CD4-positive, alpha-beta T cell (primary cell): ENCODE results near the gene KRTCAP3. TPM values are rescaled to one million over a fixed set of nuclear protein-coding genes. Genes with fewer than 3 reads are reported as not detected.

Source experiments
- ATAC-seq: fragments of 200-7000 bp; cut with Tn5 transposase; one replicate; pipeline ENCODE4 v1.10.0; 2022; ENCODE audit warnings: mild to moderate bottlenecking; ENCODE audit not compliant: poor library complexity
- CTCF ChIA-PET: fragments of 350-600 bp; sonication (Branson Sonifier 250); formaldehyde crosslinking; loops from one replicate; lab custom pipeline; 2021; ENCODE audit warnings: antibody characterized with exemption, inconsistent platforms; lab: Charles Lee
- POLR2A ChIA-PET: fragments of 350-600 bp; sonication (Branson Sonifier 250); formaldehyde crosslinking; loops from one replicate; lab custom pipeline; 2021; ENCODE audit warnings: antibody characterized with exemption, inconsistent platforms; lab: Charles Lee
- DNase-seq, 14 experiments: peaks; one replicate each; pipeline ENCODE4 v3.0.0-alpha.2; 2013 to 2020; ENCODE audit warnings: mixed read lengths in 2 of 14
- H3K27ac ChIP-seq, 2 donors: one replicate each; pipeline versions ENCODE4 v1.5.1 to v1.7.0; 2013; ENCODE audit warnings: low read length in 2 of 2, low read depth in 1 of 2, mild to moderate bottlenecking in 1 of 2
- H3K27me3 ChIP-seq, 2 experiments: 1 replicate in 1 of 2; 2 replicates in 1 of 2; pipeline versions ENCODE4 v1.6.1 to v1.7.0; 2013; ENCODE audit warnings: low read length in 2 of 2, control low read depth in 1 of 2, mild to moderate bottlenecking in 1 of 2, moderate library complexity in 1 of 2; ENCODE audit not compliant: insufficient read depth in 2 of 2, control insufficient read depth in 1 of 2
- H3K36me3 ChIP-seq: one replicate; pipeline ENCODE4 v1.6.1; 2013; ENCODE audit warnings: low read length, control low read depth; ENCODE audit not compliant: insufficient read depth
- H3K4me1 ChIP-seq: one replicate; pipeline ENCODE4 v1.6.1; 2013; ENCODE audit warnings: low read length, control low read depth; ENCODE audit not compliant: insufficient read depth
- H3K4me3 ChIP-seq: one replicate; pipeline ENCODE4 v1.5.1; 2013; ENCODE audit warnings: mild to moderate bottlenecking, low read length, moderate library complexity
- H3K9me3 ChIP-seq, 2 experiments: 1 replicate in 1 of 2; 2 replicates in 1 of 2; pipeline versions ENCODE4 v1.6.1 to v1.7.0; 2013; ENCODE audit warnings: low read length in 2 of 2, mild to moderate bottlenecking in 2 of 2, control low read depth in 1 of 2, moderate library complexity in 1 of 2; ENCODE audit not compliant: control insufficient read depth in 1 of 2, insufficient read depth in 1 of 2
- H3K27ac Mint-ChIP-seq: one replicate; pipeline ENCODE4 v1.8.0; 2020; ENCODE audit warnings: mixed read lengths
- H3K27me3 Mint-ChIP-seq: one replicate; pipeline ENCODE4 v1.8.0; 2021; ENCODE audit warnings: mixed read lengths
- H3K36me3 Mint-ChIP-seq: one replicate; pipeline ENCODE4 v1.8.0; 2021; ENCODE audit warnings: low read depth, mixed read lengths
- H3K4me1 Mint-ChIP-seq: one replicate; pipeline ENCODE4 v1.8.0; 2021; ENCODE audit warnings: low read depth, mixed read lengths
- H3K4me3 Mint-ChIP-seq: one replicate; pipeline ENCODE4 v1.8.0; 2020; ENCODE audit warnings: mild to moderate bottlenecking, mixed read lengths
- H3K9me3 Mint-ChIP-seq: one replicate; pipeline ENCODE4 v1.8.0; 2020; ENCODE audit warnings: mixed read lengths
- CTCF ChIP-seq: fragments of 200-600 bp; IDR thresholded peaks from one replicate; pipeline ENCODE4 v1.8.0; 2022; ENCODE audit warnings: antibody characterized with exemption, mild to moderate bottlenecking
- intact Hi-C, 2 experiments: fragments of 100-400 bp; cut with DNase I in 1 of 2; cut with micrococcal nuclease in 1 of 2; formaldehyde crosslinking; loops; one replicate each; pipeline versions ENCODE4 v1.15.1 to v1.9.0; 2023 to 2025; cut with DNase I, micrococcal nuclease
- total RNA-seq, 174 experiments: library from RNA in 2 of 174; stranded (reverse) in 2 of 174; gene quantifications; one replicate each; pipeline ENCODE4 v1.2.3 and lab custom pipeline; 2021 to 2026

KRTCAP3 gene
- total RNA-seq, 2 experiments from 2014 or later = 11.5 to 12.8 TPM

- peak within 1 kb of the TSS; percentile 93 for H3K27ac Mint-ChIP-seq
- H3K27ac ChIP-seq = peak within 1 kb of the TSS; percentile 55 to 91
- H3K27me3 ChIP-seq = peaks cover 11 to 13% of the 10 kb centered on the region in 2 experiments
- POLR2A ChIA-PET = interaction anchor here (1.0 kb wide), 2 partner anchors 61 to 174 kb away, joined by 3 to 5 read pairs; partner anchors contain the start of genes NRBP1, SLC4A1AP and SUPT7L
- peaks cover 20% of the 10 kb centered on the region for H3K4me1 ChIP-seq
- peaks cover 12% of the 10 kb centered on the region for H3K27me3 Mint-ChIP-seq
- intact Hi-C loops = loop anchor here (1.0 to 10.0 kb wide), 12 partner anchors 47 to 403 kb away; partner anchors contain the start of genes KRTCAP3 (in 2 of the 2), NRBP1 (in 2 of the 2), BABAM2 (in 1 of the 2) and CCDC121 (in 1 of the 2)
- H3K9me3 Mint-ChIP-seq = no peaks in the 10 kb centered on the region
- CTCF ChIA-PET = interaction anchor here (1.4 kb wide), 1 partner anchor 194 kb away, joined by 4 read pairs; no protein-coding TSS in a partner anchor
- DNase-seq (peak; percentile 97 to 100 (median 99)), ATAC-seq (peak; percentile 85)
- no peaks in the 10 kb centered on the region for H3K36me3 ChIP-seq
- TF ChIP-seq CTCF = no peak
- peaks cover 8% of the 10 kb centered on the region for H3K36me3 Mint-ChIP-seq
- no peaks in the 10 kb centered on the region for H3K9me3 ChIP-seq
- peak within 1 kb of the TSS; percentile 80 for H3K4me3 Mint-ChIP-seq
- peak within 1 kb of the TSS; percentile 61 for H3K4me3 ChIP-seq
- peaks cover 18% of the 10 kb centered on the region for H3K4me1 Mint-ChIP-seq
These were observed 47.6 kb downstream of the KRTCAP3 start, which contains the start of gene IFT172 for GRCh38 chr2:27489498-27490397. Gene IFT172, minus strand, starts transcription at chr2:27489743. Its CDS starts 90 bp downstream, at chr2:27489653.

GRCh38 chr2:27492557-27492956, 50.4 kb downstream of the KRTCAP3 start:
- Mint-ChIP-seq H3K27me3 (peaks cover 37% of the 10 kb centered on the region), H3K9me3 (no peaks in the 10 kb centered on the region), H3K4me3 (no peak overlapping the region), H3K4me1 (peaks cover 27% of the 10 kb centered on the region), H3K27ac (peak overlapping the region; percentile 35), H3K36me3 (no peaks in the 10 kb centered on the region)
- H3K27me3 ChIP-seq = peaks cover 34 to 36% of the 10 kb centered on the region in 2 experiments
- H3K27ac ChIP-seq = no peak overlapping the region
- intact Hi-C loops = no loop called here
- H3K4me3 ChIP-seq = no peak overlapping the region
- peaks cover 26% of the 10 kb centered on the region for H3K4me1 ChIP-seq
- TF ChIP-seq CTCF = no peak
- ChIA-PET POLR2A (no interaction called here), CTCF (interaction anchor here (0.7 kb wide), 1 partner anchor 91 kb away, joined by 3 read pairs; no protein-coding TSS in a partner anchor)
- no peaks in the 10 kb centered on the region for H3K9me3 ChIP-seq
- ATAC-seq = no peak
- DNase-seq = no peak
- H3K36me3 ChIP-seq = no peaks in the 10 kb centered on the region

GRCh38 chr2:27493948-27494283, 51.7 kb downstream of the KRTCAP3 start:
- Mint-ChIP-seq H3K9me3 (no peaks in the 10 kb centered on the region), H3K27ac (no peak overlapping the region), H3K4me3 (peak overlapping the region; percentile 59), H3K36me3 (no peaks in the 10 kb centered on the region), H3K4me1 (peaks cover 26% of the 10 kb centered on the region), H3K27me3 (peaks cover 50% of the 10 kb centered on the region)
- no peak for TF ChIP-seq CTCF
- DNase-seq (no peak), ATAC-seq (no peak)
- Histone ChIP-seq H3K4me3 (no peak overlapping the region), H3K9me3 (no peaks in the 10 kb centered on the region), H3K27me3 (peaks cover 34 to 49% of the 10 kb centered on the region in 2 experiments), H3K36me3 (no peaks in the 10 kb centered on the region), H3K27ac (no peak overlapping the region), H3K4me1 (peaks cover 22% of the 10 kb centered on the region)
- intact Hi-C loops = loop anchor here in 1 of 2 experiments (2.0 kb wide), 1 partner anchor 87 kb away; no protein-coding TSS in a partner anchor
- CTCF ChIA-PET = no interaction called here
- POLR2A ChIA-PET = no interaction called here

Other genes starting within 250 kb of the KRTCAP3 start
- 10 to 100 TPM; 79.1 to 82.5 TPM for gene ATRAID, start 230.3 kb upstream of the KRTCAP3 start, total RNA-seq
- gene SLC5A6, start 230.1 kb upstream of the KRTCAP3 start, total RNA-seq = 100 to 1,000 TPM; 196 to 207 TPM
- gene CAD, start 225.0 kb upstream of the KRTCAP3 start, total RNA-seq = 10 to 100 TPM; 20.0 to 20.3 TPM
- not detected for gene SLC30A3, start 179.3 kb upstream of the KRTCAP3 start, total RNA-seq
- gene DNAJC5G, start 166.9 kb upstream of the KRTCAP3 start, total RNA-seq = not detected
- not detected for gene TRIM54, start 160.0 kb upstream of the KRTCAP3 start, total RNA-seq
- 1 to 10 TPM; 1.8 to 2.3 TPM for gene UCN, start 133.9 kb upstream of the KRTCAP3 start, total RNA-seq
- gene MPV17, start 119.3 kb upstream of the KRTCAP3 start, total RNA-seq = 10 to 100 TPM; 29.3 to 31.0 TPM
- gene GTF3C2, start 85.6 kb upstream of the KRTCAP3 start, total RNA-seq = 10 to 100 TPM; 54.6 to 56.8 TPM
- 10 to 100 TPM; 33.2 to 34.0 TPM for gene EIF2B4, start 72.0 kb upstream of the KRTCAP3 start, total RNA-seq
- gene SNX17, start 71.8 kb upstream of the KRTCAP3 start, total RNA-seq = 10 to 100 TPM; 66.3 to 67.9 TPM
- 10 to 100 TPM; 22.8 to 22.9 TPM for gene ZNF513, start 61.6 kb upstream of the KRTCAP3 start, total RNA-seq
- gene PPM1G, start 32.8 kb upstream of the KRTCAP3 start, total RNA-seq = 10 to 100 TPM; 30.4 to 31.2 TPM
- 100 to 1,000 TPM; 169 to 181 TPM for gene NRBP1, start 13.8 kb upstream of the KRTCAP3 start, total RNA-seq
- 10 to 100 TPM; 13.3 to 14.4 TPM for gene IFT172, start 47.4 kb downstream of the KRTCAP3 start, total RNA-seq
- gene FNDC4, start 52.8 kb downstream of the KRTCAP3 start, total RNA-seq = not detected
- not detected for gene GCKR, start 54.5 kb downstream of the KRTCAP3 start, total RNA-seq
- gene ZNF512, start 140.7 kb downstream of the KRTCAP3 start, total RNA-seq = 10 to 100 TPM; 13.6 to 14.1 TPM
- gene CCDC121, start 186.6 kb downstream of the KRTCAP3 start, total RNA-seq = under 1 TPM; 0.47 to 0.91 TPM
- 10 to 100 TPM; 24.6 to 28.1 TPM for gene GPN1, start 186.7 kb downstream of the KRTCAP3 start, total RNA-seq
- gene SUPT7L, start 221.2 kb downstream of the KRTCAP3 start, total RNA-seq = 10 to 100 TPM; 48.5 to 52.2 TPM
- 10 to 100 TPM; 14.2 to 15.3 TPM for gene SLC4A1AP, start 221.5 kb downstream of the KRTCAP3 start, total RNA-seq